GM13977 (cell line): ENCODE measurements around the gene C1R.

ENCODE experiments used
- DNase-seq: peaks from one replicate; pipeline ENCODE4 v3.0.0; 2012; ENCODE audit warnings: low spot score
- in situ Hi-C: fragments of 300-500 bp; cut with MboI; formaldehyde crosslinking; loops from one replicate; pipeline ENCODE4 v1.12.0; 2022; ENCODE audit warnings: low sequenced_read_pairs, low pct_unique_long_range_greater_than_20kb, mixed read lengths, inconsistent platforms; ENCODE audit not compliant: unreplicated experiment
- TF ChIP-seq, protein P1 (sequence below): IDR thresholded peaks from 2 replicates; pipeline ENCODE4 v1.5.1; 2012; ENCODE audit warnings: mild to moderate bottlenecking, control low read depth; ENCODE audit not compliant: insufficient read depth; ENCODE audit errors: extremely low read depth, missing control alignments

The C1R gene

DNA sequence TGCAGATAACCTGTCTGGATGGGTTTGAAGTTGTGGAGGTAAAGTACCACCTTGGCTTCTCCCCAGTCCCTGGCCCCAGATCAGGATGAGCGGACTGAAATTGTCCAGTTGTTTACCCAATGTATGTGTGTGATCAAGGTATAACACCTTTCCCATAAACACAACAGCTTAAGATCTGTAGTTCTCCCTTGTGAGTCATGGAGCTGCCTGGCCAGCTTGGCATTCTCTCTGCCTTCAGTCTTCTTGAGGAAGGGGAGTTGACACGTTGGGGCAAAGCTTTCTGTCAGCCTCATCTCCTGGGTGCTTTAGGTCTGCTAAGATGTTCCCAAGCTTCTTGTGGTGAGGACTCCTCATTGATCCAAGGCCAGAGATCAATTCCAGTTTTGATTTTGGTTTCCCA lies 25.6 kb downstream of the C1R start:
- in situ Hi-C loops = no loop called here
- DNase-seq = no peak
- TF ChIP-seq, protein P1, sequence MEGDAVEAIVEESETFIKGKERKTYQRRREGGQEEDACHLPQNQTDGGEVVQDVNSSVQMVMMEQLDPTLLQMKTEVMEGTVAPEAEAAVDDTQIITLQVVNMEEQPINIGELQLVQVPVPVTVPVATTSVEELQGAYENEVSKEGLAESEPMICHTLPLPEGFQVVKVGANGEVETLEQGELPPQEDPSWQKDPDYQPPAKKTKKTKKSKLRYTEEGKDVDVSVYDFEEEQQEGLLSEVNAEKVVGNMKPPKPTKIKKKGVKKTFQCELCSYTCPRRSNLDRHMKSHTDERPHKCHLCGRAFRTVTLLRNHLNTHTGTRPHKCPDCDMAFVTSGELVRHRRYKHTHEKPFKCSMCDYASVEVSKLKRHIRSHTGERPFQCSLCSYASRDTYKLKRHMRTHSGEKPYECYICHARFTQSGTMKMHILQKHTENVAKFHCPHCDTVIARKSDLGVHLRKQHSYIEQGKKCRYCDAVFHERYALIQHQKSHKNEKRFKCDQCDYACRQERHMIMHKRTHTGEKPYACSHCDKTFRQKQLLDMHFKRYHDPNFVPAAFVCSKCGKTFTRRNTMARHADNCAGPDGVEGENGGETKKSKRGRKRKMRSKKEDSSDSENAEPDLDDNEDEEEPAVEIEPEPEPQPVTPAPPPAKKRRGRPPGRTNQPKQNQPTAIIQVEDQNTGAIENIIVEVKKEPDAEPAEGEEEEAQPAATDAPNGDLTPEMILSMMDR = no peak

DNA sequence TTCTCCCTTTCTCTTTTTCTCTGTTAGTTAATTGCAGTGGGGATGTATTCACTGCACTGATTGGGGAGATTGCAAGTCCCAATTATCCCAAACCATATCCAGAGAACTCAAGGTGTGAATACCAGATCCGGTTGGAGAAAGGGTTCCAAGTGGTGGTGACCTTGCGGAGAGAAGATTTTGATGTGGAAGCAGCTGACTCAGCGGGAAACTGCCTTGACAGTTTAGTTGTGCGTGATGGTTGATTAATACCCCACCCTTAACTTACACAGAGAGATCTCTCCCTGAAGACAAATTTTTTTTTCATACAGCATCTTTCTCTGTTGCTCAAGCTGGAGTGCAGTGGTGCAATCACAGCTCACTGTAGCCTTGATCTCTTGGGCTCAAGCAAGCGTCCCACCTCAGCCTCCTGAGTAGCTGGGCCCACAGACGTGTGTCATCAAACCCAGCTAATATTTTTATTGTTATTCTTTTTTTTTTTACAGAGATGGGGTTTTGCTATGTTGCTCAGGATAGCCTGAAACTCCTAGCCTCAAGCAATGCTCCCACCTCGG lies 27.1 kb downstream of the C1R start:
- DNase-seq = no peak
- TF ChIP-seq, protein P1 = no peak
- in situ Hi-C loops = no loop called here

DNA sequence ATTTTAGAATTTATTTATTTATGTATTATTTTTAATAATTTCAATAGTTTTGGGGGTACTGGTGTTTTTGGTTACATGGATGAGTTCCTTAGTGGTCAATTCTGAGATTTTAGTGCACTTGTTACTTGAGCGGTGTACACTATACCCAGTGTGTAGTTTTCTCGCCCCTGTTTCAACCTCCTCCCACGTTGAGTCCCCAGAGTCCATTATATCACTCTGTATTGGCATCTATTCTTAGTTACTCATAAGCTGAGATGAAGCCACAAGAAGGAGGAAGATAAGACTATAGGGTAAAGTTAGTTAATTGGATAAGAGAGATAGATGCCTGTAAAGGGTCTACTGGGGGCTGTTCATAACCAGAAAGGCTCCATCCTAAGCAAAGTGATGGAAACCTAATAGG lies 27.7 kb downstream of the C1R start:
- TF ChIP-seq, protein P1 = no peak
- in situ Hi-C loops = no loop called here
- DNase-seq = no peak

DNA sequence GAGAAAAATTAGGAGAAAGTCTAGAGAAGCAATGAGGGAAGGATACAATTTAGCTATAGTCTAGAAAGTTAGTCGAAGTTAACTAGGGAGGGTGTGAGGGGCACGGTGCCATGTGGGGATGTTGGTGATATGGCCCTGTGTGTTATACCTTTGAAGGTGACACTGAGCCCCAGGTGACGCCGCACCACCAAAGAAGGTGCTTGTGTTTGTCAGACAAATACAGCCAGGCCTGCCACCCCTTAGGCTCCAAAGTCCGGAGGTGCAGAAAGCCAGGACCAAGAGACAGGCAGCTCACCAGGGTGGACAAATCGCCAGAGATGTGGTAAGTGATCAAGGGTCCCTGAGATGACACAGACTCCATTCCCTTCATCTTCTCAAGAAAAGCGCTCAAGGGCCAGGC lies 30.6 kb downstream of the C1R start:
- TF ChIP-seq, protein P1 = no peak
- DNase-seq = no peak
- in situ Hi-C loops = no loop called here

DNA sequence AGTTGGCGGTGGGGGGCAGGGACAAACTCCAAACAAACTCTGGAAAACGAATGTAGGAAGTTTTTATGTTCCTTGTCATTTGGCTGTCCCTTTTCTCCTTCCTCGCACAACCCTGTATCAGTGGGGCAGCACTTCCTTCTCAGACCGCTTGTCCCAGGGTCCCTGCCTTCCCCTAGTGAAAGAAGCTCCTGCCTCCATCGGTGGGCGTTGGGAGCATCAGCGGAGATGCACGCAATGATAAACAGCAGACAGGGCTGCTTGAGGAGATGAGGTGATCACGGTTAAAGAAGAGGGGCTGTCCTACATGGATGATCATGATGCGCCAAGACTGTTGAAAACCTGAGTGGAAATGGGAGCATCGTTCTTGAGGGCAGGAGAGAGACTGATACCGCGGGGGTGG lies 31.1 kb downstream of the C1R start:
- DNase-seq = no peak
- in situ Hi-C loops = no loop called here
- TF ChIP-seq, protein P1 = no peak

DNA sequence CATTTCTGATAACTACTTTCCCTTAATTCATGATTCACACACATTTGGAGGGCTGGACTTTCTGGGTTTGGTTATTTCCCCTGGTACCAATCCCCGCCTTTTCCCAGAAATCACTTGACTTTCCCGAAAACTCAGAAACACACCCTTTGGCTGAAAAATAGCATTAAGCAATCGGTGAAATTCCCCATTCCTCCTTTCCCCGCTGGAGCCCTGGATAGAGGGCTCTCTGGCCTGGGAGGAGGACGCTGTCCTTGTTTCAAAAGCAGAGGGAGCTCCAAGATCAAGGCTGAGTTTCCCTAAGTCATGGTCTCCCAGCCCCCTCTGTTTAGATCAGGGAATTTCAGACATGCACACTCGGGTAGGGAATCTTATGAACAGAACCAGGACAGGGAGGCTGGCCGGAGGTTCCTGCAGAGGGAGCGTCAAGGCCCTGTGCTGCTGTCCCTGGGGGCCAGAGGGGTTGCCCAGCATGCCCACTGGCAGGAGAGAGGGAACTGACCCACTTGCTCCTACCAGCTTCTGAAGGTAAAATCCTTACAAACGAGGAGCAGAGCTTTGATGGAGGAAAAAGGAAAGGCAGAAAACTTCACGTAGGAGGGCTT lies 31.8 kb downstream of the C1R start, which contains the start of gene C1S:
Gene C1S (plus strand): TSS at position 366 of the 602 bp plus-strand sequence. CDS start 1,195 bp downstream, outside the sequence.
- no peak for DNase-seq

More for the DNA sequence above, 31.8 kb downstream of the C1R start, which contains the start of gene C1S:
- TF ChIP-seq, protein P1 = no peak
- in situ Hi-C loops = no loop called here
